DOHH2 (cell line): ENCODE results near the gene MAJIN.

Experiments
- H3F3A ChIP-seq: fragments of 200-600 bp; sonication (generic), shearing (Covaris generic); 2 replicates; pipeline ENCODE4 v1.6.0; 2016; ENCODE audit warnings: antibody characterized with exemption, mild to moderate bottlenecking; ENCODE audit not compliant: control insufficient read depth, insufficient read depth
- H3K27ac ChIP-seq: fragments of 200-600 bp; sonication (generic); 2 replicates; pipeline ENCODE4 v1.5.1; 2014; ENCODE audit warnings: low read depth, mild to moderate bottlenecking, low read length, moderate library complexity
- H3K27me3 ChIP-seq: fragments of 200-600 bp; sonication (generic); 2 replicates; pipeline ENCODE4 v1.6.1; 2014; ENCODE audit warnings: mild to moderate bottlenecking, low read length, mixed read lengths; ENCODE audit not compliant: control insufficient read depth
- H3K36me3 ChIP-seq: fragments of 200-600 bp; sonication (generic); 2 replicates; pipeline ENCODE4 v1.6.1; 2014; ENCODE audit warnings: mild to moderate bottlenecking, low read length, moderate library complexity, mixed read lengths; ENCODE audit not compliant: control insufficient read depth
- H3K4me1 ChIP-seq: fragments of 200-600 bp; sonication (generic); 2 replicates; pipeline ENCODE4 v1.6.1; 2014; ENCODE audit warnings: mild to moderate bottlenecking, low read length, mixed read lengths; ENCODE audit not compliant: control insufficient read depth
- H3K4me2 ChIP-seq: fragments of 200-600 bp; sonication (generic); 2 replicates; pipeline ENCODE4 v1.6.0; 2014; ENCODE audit warnings: mild to moderate bottlenecking, low read length, moderate library complexity
- H3K4me3 ChIP-seq: fragments of 200-600 bp; sonication (generic); 2 replicates; pipeline ENCODE4 v1.5.1; 2014; ENCODE audit warnings: mild to moderate bottlenecking, low read length, mixed read lengths
- H3K79me2 ChIP-seq: fragments of 200-600 bp; sonication (generic); 2 replicates; pipeline ENCODE4 v1.6.1; 2014; ENCODE audit warnings: mild to moderate bottlenecking, low read length, mixed read lengths; ENCODE audit not compliant: control insufficient read depth
- H3K9me2 ChIP-seq: fragments of 200-600 bp; sonication (generic); replicated peaks from 2 replicates; pipeline ENCODE4 v1.6.1; 2014; ENCODE audit warnings: mild to moderate bottlenecking, low read length, mixed read lengths; ENCODE audit not compliant: control insufficient read depth
- H3K9me3 ChIP-seq: fragments of 200-600 bp; sonication (generic); 2 replicates; pipeline ENCODE4 v1.6.1; 2014; ENCODE audit warnings: antibody characterized with exemption, low read length, mixed read lengths; ENCODE audit not compliant: control insufficient read depth, insufficient read depth
- H4K20me1 ChIP-seq: fragments of 200-600 bp; sonication (generic); 2 replicates; pipeline ENCODE4 v1.6.0; 2014; ENCODE audit warnings: low read depth, mild to moderate bottlenecking, antibody characterized with exemption, low read length, moderate library complexity; ENCODE audit not compliant: control insufficient read depth, insufficient read depth
- EZH2phosphoT487 ChIP-seq: fragments of 200-600 bp; sonication (generic); IDR thresholded peaks from 2 replicates; pipeline ENCODE4 v1.6.1; 2017; ENCODE audit warnings: borderline replicate concordance, mild to moderate bottlenecking, antibody characterized with exemption, low read length, moderate library complexity, mixed read lengths
- TF ChIP-seq, protein P1 (sequence below): fragments of 200-600 bp; sonication (generic); IDR thresholded peaks from one replicate; pipeline ENCODE4 v1.5.1; 2014; ENCODE audit warnings: antibody characterized with exemption, mild to moderate bottlenecking, low read depth, low read length; ENCODE audit not compliant: poor library complexity, severe bottlenecking

The MAJIN gene

DNA sequence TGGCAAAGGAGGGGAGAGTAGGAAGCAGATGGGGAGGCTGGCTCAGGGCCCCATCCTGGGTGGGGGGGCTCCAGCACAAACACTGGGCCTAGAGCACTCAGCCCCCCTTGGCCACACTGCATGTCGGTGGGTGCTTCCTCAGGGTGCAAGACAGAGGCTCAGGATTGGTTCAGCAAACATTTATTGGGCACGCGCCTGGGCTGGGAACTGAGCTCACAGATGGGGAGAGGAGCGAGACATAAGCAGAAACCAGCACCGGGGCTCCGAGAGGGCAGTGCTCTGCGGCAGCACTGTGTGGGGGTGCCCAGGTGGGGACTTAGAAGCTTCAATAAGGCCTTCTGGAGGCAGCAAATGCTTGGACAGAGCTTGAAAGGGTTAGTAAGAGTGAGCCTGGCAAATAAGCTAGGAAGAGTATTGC lies 81.4 kb downstream of the MAJIN start:
- H3K79me2 ChIP-seq, result no peaks in the 10 kb centered on the region
- H3K4me2 ChIP-seq, result no peak overlapping the region
- TF ChIP-seq EZH2phosphoT487, result no peak
- H4K20me1 ChIP-seq, result no peaks in the 10 kb centered on the region
- H3K36me3 ChIP-seq, result peaks cover 3% of the 10 kb centered on the region; the same call in 1 of the 2 replicates
- H3K27me3 ChIP-seq, result no peaks in the 10 kb centered on the region
- peaks cover 40% of the 10 kb centered on the region for H3K4me1 ChIP-seq
- H3K4me3 ChIP-seq, result no peak overlapping the region
- no peak overlapping the region for H3K27ac ChIP-seq
- H3F3A ChIP-seq, result peaks cover 7% of the 10 kb centered on the region; the same call in 1 of the 2 replicates
- H3K9me2 ChIP-seq, result no peaks in the 10 kb centered on the region
- H3K9me3 ChIP-seq, result no peaks in the 10 kb centered on the region

DNA sequence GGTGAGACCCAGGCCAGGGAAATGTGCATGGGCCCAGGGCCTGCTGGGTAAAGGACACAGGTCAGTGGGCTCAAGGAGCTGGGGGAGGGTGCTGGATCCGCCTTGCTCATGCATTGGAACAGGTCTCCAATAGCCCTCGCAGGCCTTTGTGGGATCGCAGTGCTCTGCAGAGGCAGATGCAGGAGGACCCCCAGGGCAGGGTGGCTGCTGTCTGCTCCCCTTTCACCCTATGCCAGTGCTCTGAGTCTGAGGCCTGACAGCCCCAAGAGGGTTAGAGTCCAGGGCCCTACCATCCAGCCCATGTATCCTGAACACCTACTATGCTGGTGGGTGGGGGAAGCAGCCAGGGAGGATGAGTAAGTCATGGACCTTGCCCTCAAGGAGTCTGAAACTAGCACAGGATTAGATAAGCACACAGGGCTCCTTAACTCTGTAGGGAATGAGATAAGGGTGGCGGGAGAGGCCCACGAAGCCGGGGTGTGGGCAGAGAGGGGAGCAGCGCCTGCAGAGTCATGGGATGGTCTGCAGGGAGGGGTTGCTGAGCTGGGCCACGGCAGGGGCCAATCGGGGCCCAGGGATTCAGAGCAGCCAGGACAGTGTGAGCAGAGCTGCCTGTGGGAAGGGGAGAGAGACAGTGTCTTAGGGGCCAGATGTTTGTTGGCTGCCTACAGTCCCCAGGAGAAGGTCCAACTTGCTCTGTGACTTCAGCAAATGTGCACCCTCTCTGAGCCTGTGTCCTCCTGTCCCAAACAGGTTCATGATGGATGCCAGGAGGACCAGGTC lies 83.0 kb downstream of the MAJIN start:
- H3K4me1 ChIP-seq, result peaks cover 43% of the 10 kb centered on the region

DNA sequence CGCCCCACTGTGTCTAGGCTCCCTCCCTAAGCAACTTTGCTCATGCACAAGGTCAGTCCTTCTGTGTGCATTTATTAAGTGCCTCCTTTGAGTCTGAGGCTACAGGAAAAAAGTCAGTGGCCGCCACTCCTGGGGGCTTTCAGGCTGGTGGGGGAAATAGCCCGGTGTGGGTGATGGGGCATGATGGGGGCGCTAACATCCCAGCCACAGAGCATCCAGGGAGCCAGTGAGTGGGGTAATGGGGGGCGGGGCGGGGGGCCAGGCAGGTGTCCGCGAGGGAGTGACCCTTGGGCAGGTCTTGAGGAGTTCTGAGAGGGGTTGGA lies 83.5 kb downstream of the MAJIN start:
- no peaks in the 10 kb centered on the region for H3K27me3 ChIP-seq
- peak overlapping the region; percentile 65 for H3K4me3 ChIP-seq
- peak overlapping the region; percentile 83 for H3K4me2 ChIP-seq
- no peak overlapping the region for H3K27ac ChIP-seq
- H3K79me2 ChIP-seq, result no peaks in the 10 kb centered on the region
- H3F3A ChIP-seq, result peaks cover 7% of the 10 kb centered on the region
- no peak for TF ChIP-seq EZH2phosphoT487
- TF ChIP-seq, protein P1, sequence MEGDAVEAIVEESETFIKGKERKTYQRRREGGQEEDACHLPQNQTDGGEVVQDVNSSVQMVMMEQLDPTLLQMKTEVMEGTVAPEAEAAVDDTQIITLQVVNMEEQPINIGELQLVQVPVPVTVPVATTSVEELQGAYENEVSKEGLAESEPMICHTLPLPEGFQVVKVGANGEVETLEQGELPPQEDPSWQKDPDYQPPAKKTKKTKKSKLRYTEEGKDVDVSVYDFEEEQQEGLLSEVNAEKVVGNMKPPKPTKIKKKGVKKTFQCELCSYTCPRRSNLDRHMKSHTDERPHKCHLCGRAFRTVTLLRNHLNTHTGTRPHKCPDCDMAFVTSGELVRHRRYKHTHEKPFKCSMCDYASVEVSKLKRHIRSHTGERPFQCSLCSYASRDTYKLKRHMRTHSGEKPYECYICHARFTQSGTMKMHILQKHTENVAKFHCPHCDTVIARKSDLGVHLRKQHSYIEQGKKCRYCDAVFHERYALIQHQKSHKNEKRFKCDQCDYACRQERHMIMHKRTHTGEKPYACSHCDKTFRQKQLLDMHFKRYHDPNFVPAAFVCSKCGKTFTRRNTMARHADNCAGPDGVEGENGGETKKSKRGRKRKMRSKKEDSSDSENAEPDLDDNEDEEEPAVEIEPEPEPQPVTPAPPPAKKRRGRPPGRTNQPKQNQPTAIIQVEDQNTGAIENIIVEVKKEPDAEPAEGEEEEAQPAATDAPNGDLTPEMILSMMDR, result no peak
- H4K20me1 ChIP-seq, result no peaks in the 10 kb centered on the region
- no peaks in the 10 kb centered on the region for H3K9me3 ChIP-seq
- H3K9me2 ChIP-seq, result no peaks in the 10 kb centered on the region
- H3K4me1 ChIP-seq, result peaks cover 46% of the 10 kb centered on the region
- H3K36me3 ChIP-seq, result no peaks in the 10 kb centered on the region

More for the DNA sequence above, 83.0 kb downstream of the MAJIN start:
- Histone ChIP-seq H3K4me3 (no peak overlapping the region), H3K27ac (no peak overlapping the region), H3K79me2 (no peaks in the 10 kb centered on the region), H3K4me2 (no peak overlapping the region), H4K20me1 (no peaks in the 10 kb centered on the region), H3F3A (peaks cover 7% of the 10 kb centered on the region; the same call in 1 of the 2 replicates), H3K27me3 (no peaks in the 10 kb centered on the region), H3K9me2 (no peaks in the 10 kb centered on the region), H3K36me3 (no peaks in the 10 kb centered on the region), H3K9me3 (no peaks in the 10 kb centered on the region)
- TF ChIP-seq, protein P1, result no peak
- no peak for TF ChIP-seq EZH2phosphoT487
